Limb (tissue), 2 donors: Measurements from ENCODE around the gene SOAT2.

Experiments used
- DNase-seq, 2 donors: peaks; one replicate each; pipeline ENCODE4 v3.0.0-alpha.2; 2016; ENCODE audit errors: extremely low spot score in 2 of 2

Gene SOAT2

GRCh38 chr12:53102883-53103807 is at the start of gene SOAT2:
Gene SOAT2 (plus strand): TSS chr12:53103486. CDS start chr12:53103578, 92 bp downstream.
- no peak for DNase-seq

GRCh38 chr12:53054112-53054878 is 49.0 kb upstream of the SOAT2 start:
- peak; percentile 93 to 97 for DNase-seq

- no peak for DNase-seq
Observed at GRCh38 chr12:53055471-53056266, 47.6 kb upstream of the SOAT2 start.

GRCh38 chr12:53056296-53056695 is 47.0 kb upstream of the SOAT2 start:
- no peak for DNase-seq

- DNase-seq, result no peak
Observed at GRCh38 chr12:53056901-53057300, 46.4 kb upstream of the SOAT2 start.

GRCh38 chr12:53057816-53058500 is 45.3 kb upstream of the SOAT2 start:
- no peak for DNase-seq

- DNase-seq, result peak in 1 of 2 donors; percentile 46
Observed at GRCh38 chr12:53058674-53059433, 44.4 kb upstream of the SOAT2 start.

GRCh38 chr12:53059434-53060063 is 43.7 kb upstream of the SOAT2 start:
- DNase-seq, result peak in 1 of 2 donors; percentile 42

GRCh38 chr12:53060064-53060720 is 43.1 kb upstream of the SOAT2 start:
- DNase-seq, result no peak

- peak in 1 of 2 donors; percentile 56 for DNase-seq
Observed at GRCh38 chr12:53060721-53061276, 42.5 kb upstream of the SOAT2 start.

- DNase-seq, result peak in 1 of 2 donors; percentile 45
Observed at GRCh38 chr12:53061404-53062010, 41.8 kb upstream of the SOAT2 start.

GRCh38 chr12:53062011-53062961 is 41.0 kb upstream of the SOAT2 start:
- DNase-seq, result peak in 1 of 2 donors; percentile 43

GRCh38 chr12:53062977-53063707 is 40.1 kb upstream of the SOAT2 start:
- DNase-seq, result no peak

GRCh38 chr12:53063708-53064612 is 39.3 kb upstream of the SOAT2 start:
- DNase-seq, result peak; percentile 38 to 43
